ENCODE data around the gene BSPRY.

GRCh38 chr9:113348437-113348836 lies 904 bp upstream of the BSPRY start:
- TF ChIP-seq, protein P1, sequence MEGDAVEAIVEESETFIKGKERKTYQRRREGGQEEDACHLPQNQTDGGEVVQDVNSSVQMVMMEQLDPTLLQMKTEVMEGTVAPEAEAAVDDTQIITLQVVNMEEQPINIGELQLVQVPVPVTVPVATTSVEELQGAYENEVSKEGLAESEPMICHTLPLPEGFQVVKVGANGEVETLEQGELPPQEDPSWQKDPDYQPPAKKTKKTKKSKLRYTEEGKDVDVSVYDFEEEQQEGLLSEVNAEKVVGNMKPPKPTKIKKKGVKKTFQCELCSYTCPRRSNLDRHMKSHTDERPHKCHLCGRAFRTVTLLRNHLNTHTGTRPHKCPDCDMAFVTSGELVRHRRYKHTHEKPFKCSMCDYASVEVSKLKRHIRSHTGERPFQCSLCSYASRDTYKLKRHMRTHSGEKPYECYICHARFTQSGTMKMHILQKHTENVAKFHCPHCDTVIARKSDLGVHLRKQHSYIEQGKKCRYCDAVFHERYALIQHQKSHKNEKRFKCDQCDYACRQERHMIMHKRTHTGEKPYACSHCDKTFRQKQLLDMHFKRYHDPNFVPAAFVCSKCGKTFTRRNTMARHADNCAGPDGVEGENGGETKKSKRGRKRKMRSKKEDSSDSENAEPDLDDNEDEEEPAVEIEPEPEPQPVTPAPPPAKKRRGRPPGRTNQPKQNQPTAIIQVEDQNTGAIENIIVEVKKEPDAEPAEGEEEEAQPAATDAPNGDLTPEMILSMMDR (IDR thresholded peaks at IDR 0.05; ENCODE audit: poor library complexity): no peak
- TF ChIP-seq EZH2 (IDR thresholded peaks at IDR 0.05; ENCODE audit: borderline replicate concordance) (no peak), EZH2phosphoT487 (IDR thresholded peaks at IDR 0.05; ENCODE audit: low read depth, severe bottlenecking, unreplicated experiment) (no peak)
